GM19395 (cell line): ENCODE results near the gene EPM2AIP1.
"Not testable (repeated sequence)": the region's sequence is repeated elsewhere in the genome, so short reads cannot be mapped to it uniquely, and the experiment has no call there.

Experiments
- ATAC-seq: cut with Tn5 transposase; IDR thresholded peaks from one replicate; pipeline ENCODE4 v1.9.1; 2021; ENCODE audit warnings: mild to moderate bottlenecking, moderate library complexity; ENCODE audit not compliant: unreplicated experiment

EPM2AIP1 gene

DNA sequence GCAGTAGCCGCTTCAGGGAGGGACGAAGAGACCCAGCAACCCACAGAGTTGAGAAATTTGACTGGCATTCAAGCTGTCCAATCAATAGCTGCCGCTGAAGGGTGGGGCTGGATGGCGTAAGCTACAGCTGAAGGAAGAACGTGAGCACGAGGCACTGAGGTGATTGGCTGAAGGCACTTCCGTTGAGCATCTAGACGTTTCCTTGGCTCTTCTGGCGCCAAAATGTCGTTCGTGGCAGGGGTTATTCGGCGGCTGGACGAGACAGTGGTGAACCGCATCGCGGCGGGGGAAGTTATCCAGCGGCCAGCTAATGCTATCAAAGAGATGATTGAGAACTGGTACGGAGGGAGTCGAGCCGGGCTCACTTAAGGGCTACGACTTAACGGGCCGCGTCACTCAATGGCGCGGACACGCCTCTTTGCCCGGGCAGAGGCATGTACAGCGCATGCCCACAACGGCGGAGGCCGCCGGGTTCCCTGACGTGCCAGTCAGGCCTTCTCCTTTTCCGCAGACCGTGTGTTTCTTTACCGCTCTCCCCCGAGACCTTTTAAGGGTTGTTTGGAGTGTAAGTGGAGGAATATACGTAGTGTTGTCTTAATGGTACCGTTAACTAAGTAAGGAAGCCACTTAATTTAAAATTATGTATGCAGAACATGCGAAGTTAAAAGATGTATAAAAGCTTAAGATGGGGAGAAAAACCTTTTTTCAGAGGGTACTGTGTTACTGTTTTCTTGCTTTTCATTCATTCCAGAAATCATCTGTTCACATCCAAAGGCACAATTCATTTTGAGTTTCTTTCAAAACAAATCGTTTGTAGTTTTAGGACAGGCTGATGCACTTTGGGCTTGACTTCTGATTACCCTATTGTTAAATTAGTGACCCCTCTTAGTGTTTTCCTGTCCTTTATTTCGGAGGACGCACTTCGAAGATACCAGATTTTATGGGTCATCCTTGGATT lies 674 bp upstream of the EPM2AIP1 start, which contains the start of gene MLH1:
Gene MLH1 (plus strand): TSS at position 193 of the 958 bp plus-strand sequence. CDS start 30 bp downstream, at position 223.
- ATAC-seq = peak; percentile 92

GRCh38 chr3:36991923-36992805 lies 767 bp downstream of the EPM2AIP1 start:
- ATAC-seq = no peak

DNA sequence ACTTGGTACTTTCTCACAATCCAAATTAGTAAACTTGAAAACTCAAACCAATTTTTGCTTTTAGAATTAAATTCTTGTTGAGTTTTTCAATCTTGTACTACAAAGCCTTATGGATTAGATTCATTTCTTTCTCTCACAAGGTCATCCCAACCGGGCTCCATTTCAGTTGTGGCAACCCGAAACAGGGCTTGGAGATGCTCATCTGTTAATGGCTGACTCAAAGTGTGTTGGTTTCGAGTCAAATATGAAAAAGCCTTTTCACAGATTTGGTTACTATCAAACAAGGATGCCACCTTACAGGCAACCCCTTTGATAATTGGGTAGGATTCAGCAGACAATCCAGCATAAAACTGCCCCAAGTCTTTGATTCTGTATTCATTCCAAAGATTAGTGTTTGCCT lies 1.8 kb downstream of the EPM2AIP1 start:
- ATAC-seq = no peak

DNA sequence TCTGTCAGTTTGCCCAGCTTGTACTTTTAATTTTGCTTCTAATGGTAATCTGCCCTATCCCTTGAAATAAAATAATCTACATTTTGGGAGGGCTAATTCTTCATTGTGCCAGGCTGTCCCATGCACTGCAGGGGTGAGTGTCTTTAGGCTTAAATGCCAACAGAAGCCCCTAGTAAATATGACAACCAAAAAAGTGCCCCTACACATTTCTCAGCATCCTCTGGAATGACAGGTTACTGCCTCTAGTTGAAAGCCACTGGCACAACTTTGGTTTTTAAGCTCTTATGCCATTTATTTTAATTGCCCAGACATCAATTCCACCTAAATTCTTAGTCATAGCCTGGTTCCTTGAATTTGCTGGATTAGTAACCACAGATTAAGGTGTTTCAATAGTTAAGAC lies 3.4 kb downstream of the EPM2AIP1 start:
- no peak for ATAC-seq

- ATAC-seq = no peak
Measured at GRCh38 chr3:36989005-36989404, 3.9 kb downstream of the EPM2AIP1 start.

GRCh38 chr3:36988356-36988755 lies 4.6 kb downstream of the EPM2AIP1 start:
- ATAC-seq = no peak

- ATAC-seq = no peak
Measured at GRCh38 chr3:36981006-36981405, 11.9 kb downstream of the EPM2AIP1 start.

DNA sequence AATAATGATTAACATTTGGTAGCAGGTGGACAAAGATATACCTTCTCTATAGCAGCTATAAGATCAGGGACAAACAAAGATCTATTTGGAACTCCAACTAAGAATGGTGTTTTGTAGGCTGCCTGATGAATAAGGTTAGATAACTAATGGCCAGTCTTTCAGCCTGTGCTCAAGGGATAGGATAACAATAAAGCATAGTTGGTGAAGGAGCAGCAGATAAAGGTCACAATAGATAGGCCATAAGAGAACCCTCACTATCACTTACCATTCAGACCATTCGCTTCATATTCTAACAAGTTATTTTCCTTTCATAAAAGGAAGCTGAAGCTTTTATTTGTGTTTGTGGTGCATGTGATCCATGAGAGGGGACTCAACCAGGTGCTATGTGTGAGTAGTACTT lies 19.8 kb downstream of the EPM2AIP1 start:
- ATAC-seq = no peak

- no peak for ATAC-seq
Measured at GRCh38 chr3:36972163-36972562, 20.8 kb downstream of the EPM2AIP1 start.

GRCh38 chr3:36969540-36970432 lies 23.1 kb downstream of the EPM2AIP1 start:
- peak; percentile 99 for ATAC-seq

DNA sequence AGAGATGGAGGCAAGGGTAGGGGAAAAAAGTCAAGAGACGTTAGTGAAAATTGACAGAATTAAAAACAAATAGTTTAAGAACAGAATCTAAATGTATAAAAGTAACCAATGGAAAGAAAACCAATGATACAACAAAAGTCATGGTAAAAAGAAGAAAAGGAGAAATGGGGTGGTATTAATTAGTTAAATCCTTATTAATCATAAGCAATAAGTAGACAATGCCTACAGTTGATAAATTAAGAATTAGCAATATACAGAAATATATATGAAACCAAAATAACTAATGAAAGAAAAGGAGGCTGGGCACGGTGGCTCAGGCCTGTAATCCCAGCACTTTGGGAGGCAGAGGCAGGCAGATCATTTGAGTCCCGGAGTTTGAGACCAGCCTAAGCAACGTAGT lies 23.8 kb downstream of the EPM2AIP1 start:
- ATAC-seq = no peak

DNA sequence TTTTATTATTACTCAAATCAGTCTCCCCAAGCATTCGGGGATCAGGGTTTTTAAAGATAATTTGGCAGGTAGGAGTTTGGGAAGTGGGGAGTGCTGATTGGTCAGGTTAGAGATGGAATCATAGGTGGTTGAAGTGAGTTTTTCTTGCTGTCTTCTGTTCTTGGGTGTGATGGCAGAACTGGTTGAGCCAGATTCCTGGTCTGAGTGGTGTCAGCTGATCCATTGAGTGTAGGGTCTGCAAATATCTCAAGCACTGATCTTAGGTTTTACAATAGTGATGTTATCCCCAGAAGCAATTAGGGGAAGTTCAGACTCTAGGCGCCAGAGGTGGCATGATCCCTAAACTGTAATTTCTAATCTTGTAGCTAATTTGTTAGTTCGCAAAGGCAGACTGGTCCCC lies 27.5 kb downstream of the EPM2AIP1 start:
- ATAC-seq = no peak

GRCh38 chr3:36964817-36965216 lies 28.1 kb downstream of the EPM2AIP1 start:
- peak; percentile 63 for ATAC-seq

GRCh38 chr3:36964331-36964730 lies 28.6 kb downstream of the EPM2AIP1 start:
- no peak for ATAC-seq

DNA sequence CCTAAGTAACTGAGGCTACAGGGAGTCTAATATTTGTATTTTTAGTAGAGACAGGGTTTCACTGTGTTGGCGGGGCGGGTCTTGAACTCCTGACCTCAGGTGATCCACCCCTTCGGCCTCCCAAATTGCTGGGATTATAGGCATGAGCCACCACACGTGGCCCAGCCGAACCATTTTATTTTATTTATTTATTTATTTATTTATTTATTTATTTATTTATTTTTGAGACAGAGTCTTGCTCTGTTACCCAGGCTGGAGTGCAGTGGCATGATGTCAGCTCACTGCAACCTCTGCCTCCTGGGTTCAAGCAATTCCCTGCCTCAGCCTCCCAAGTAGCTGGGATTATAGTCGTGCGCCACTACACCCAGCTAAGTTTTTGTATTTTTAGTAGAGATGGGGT lies 29.9 kb downstream of the EPM2AIP1 start:
- not testable (repeated sequence) for ATAC-seq

DNA sequence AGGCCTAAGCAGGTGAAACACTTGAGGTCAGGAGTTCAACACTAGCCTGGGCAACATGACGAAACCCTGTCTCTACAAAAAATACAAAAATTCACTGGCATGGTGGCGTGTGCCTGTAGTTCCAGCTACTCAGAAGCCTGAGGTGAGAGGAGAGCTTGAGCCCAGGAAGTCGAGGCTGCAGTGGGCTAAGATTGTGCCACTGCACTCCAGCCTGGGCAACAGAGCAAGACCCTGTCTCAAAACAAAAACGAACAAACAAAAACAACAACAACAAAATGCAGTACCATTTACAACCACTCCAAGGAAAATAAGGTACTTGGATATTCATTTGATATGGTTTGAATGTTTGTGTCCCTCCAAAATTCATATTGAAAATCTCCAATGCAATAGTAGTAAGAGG lies 32.4 kb downstream of the EPM2AIP1 start:
- ATAC-seq = no peak

DNA sequence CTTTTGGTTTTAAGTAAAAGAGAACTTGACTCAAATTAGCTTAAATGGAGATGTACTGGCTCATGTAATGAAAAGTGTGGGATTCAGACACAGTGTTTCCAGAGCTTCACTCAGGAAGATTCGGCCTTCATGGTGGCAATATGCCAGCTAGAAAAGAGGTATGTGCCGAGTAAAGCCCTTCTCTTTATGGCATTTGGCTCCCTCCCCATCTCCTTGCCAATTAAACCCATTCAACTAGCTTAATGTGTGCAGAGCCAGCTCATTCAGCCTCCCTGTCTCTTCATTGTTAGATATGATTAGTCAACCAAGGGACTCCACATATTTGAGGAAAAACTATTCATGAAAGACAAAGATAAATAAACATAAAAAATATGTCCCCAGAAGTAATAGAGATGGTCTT lies 33.1 kb downstream of the EPM2AIP1 start:
- no peak for ATAC-seq

- ATAC-seq = no peak
Measured at GRCh38 chr3:36957862-36958686, 34.9 kb downstream of the EPM2AIP1 start.

- ATAC-seq = no peak
Measured at GRCh38 chr3:36957063-36957462, 35.9 kb downstream of the EPM2AIP1 start.

DNA sequence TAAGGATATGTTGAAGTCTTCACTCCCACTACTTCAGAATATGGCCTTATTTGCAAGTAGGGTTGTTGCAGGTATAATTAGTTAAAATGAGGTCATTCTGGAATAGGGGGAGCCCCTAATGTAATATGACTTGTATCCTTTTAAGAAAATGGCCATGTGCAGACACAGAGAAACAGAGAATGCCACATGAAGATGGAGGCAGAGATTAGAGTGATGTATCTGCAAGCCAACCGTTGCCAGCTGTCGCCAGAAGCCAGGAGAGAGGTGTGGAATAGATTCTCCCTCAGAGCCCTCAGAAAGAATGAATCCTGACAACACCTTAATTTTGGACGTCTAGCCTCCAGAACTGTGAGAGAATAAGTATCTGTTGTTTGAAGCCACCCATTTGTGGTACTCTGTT lies 36.8 kb downstream of the EPM2AIP1 start:
- no peak for ATAC-seq
